ENCODE results near the gene SPDYE16. TPM values are rescaled to one million over a fixed set of nuclear protein-coding genes. Genes with fewer than 3 reads are reported as not detected.
A peak's percentile ranks its signal among the peaks of the same experiment; 100 is the strongest.
"Not testable (repeated sequence)": the region's sequence is repeated elsewhere in the genome, so short reads cannot be mapped to it uniquely, and the experiment has no call there.

SPDYE16 gene
- total and polyA plus RNA-seq, 9 donors = 0.11 to 1.7 (median 0.62) TPM

DNA sequence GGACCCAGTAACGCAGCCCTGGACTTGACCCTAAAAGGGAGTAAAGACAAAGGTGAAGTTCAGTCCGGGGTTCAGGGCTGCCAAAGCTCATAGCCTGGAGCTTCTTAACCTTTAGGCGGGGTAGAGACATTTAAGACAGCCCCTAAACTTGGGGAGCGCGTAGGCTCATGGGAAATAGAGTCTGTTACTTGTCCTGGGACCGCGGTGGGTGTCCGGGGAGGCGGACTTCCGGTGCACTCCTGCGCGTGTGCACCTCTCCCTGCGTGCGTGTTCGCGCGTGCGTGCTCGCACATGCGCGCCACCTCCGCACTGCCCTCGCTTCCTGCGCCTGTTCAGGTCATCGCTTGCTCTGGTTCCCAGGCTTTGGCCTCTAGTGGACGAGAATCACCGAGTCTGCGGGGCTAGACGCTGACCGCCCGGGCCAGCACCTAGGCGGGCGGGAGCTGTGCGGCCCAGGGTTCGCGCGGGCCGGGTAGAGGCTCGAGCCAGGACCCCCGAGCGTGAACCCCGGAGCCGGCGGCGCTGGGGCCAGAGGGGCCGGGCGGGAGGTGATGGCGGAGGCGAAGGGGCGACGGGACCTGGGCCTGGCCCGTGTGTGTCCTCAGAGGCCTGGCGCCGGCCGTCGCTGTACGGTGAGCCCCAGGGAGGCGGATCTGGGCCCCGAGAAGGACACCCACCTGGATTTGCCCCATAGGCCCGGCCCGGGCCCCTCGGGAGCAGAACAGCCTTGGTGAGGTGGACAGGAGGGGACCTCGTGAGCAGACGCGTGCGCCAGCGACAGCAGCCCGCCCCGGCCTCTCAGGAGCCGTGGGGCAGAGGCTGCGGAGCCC, 6.1 kb upstream of the SPDYE16 start:
- H3K36me3 ChIP-seq; H3K4me1 ChIP-seq (ENCODE audit: insufficient read depth); intact Hi-C loops (cut with DNase I); H3K27me3 ChIP-seq; H3K9me3 ChIP-seq: not testable (repeated sequence)
- Histone ChIP-seq H3K27ac (peak overlapping the region; percentile 9 to 74), H3K4me3 (peak overlapping the region; percentile 98)
- peak; percentile 86 to 91 (median 87) for DNase-seq
- TF ChIP-seq, protein P1, sequence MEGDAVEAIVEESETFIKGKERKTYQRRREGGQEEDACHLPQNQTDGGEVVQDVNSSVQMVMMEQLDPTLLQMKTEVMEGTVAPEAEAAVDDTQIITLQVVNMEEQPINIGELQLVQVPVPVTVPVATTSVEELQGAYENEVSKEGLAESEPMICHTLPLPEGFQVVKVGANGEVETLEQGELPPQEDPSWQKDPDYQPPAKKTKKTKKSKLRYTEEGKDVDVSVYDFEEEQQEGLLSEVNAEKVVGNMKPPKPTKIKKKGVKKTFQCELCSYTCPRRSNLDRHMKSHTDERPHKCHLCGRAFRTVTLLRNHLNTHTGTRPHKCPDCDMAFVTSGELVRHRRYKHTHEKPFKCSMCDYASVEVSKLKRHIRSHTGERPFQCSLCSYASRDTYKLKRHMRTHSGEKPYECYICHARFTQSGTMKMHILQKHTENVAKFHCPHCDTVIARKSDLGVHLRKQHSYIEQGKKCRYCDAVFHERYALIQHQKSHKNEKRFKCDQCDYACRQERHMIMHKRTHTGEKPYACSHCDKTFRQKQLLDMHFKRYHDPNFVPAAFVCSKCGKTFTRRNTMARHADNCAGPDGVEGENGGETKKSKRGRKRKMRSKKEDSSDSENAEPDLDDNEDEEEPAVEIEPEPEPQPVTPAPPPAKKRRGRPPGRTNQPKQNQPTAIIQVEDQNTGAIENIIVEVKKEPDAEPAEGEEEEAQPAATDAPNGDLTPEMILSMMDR (IDR thresholded peaks at IDR 0.05) = peak in 1 of 3 donors; percentile 15
- TF ChIP-seq POLR2A (IDR thresholded peaks at IDR 0.05) = peak; percentile 45
- WGBS, 3 donors = 0% methylated on average over 50 to 71 of the region's 71 CpGs

DNA sequence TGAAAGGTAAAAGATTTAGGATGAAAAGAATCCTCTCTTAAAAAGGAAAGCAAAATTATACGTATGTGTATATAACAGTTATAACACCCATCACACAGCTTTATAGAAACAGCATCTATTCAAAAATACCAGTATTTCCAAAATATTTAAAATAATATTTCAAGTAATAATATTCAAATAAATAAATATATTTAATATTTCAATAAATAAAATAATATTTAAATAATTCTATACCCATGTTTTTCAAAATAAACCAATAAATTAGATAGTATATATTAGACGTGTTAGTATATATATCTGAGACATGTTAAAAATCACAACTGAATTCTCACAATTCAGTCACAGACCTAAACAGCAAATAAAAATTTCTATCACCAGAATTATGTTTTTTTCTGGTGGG, 11.5 kb downstream of the SPDYE16 start:
- H3K9me3 ChIP-seq; H3K36me3 ChIP-seq; intact Hi-C loops (cut with DNase I); H3K4me1 ChIP-seq (ENCODE audit: insufficient read depth); H3K27me3 ChIP-seq; H3K4me3 ChIP-seq; DNase-seq; H3K27ac ChIP-seq: not testable (repeated sequence)
- 72 to 92% methylated on average over 2 of the region's 2 CpGs; no CpG with 5 or more reads in 1 of the 3 donors for WGBS, 3 donors

DNA sequence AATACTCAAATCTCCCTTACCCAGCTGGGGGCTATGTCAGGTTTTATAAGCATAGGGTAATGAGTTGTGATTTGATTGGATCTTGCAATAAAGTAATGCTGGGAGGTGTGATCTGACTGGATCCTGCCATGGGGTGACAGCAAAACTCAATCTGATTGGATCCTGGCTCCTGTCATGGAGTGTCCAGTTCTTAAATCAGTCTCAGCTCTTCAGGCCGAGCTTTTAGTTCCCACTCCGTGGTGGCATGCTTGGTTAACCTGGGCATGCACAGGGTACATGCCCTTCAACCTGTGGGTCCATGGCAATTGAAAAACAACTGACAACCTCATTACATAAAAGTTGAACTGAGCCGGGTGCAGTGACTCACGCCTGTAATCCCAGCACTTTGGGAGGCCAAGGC, 16.9 kb downstream of the SPDYE16 start:
- H3K36me3 ChIP-seq; H3K4me1 ChIP-seq (ENCODE audit: insufficient read depth); DNase-seq; intact Hi-C loops (cut with DNase I); H3K27me3 ChIP-seq; H3K27ac ChIP-seq; H3K4me3 ChIP-seq; H3K9me3 ChIP-seq: not testable (repeated sequence)
- 82 to 83% methylated on average over 1 to 2 of the region's 4 CpGs; no CpG with 5 or more reads in 1 of the 3 donors for WGBS, 3 donors

GRCh38 chr7:76516932-76517331, 26.2 kb downstream of the SPDYE16 start:
- H3K4me3 ChIP-seq; H3K4me1 ChIP-seq (ENCODE audit: insufficient read depth); H3K9me3 ChIP-seq; DNase-seq; H3K27ac ChIP-seq; H3K36me3 ChIP-seq; intact Hi-C loops (cut with DNase I); H3K27me3 ChIP-seq: not testable (repeated sequence)
- 94% methylated on average over 6 of the region's 6 CpGs; no CpG with 5 or more reads in 2 of the 3 donors for WGBS, 3 donors

- no peak overlapping the region for H3K4me3 ChIP-seq
- H3K27ac ChIP-seq = no peak overlapping the region
- WGBS, 3 donors = 0 to 4% methylated on average over 12 to 32 of the region's 32 CpGs; no CpG with 5 or more reads in 1 of the 3 donors
- H3K36me3 ChIP-seq = no peaks in the 10 kb centered on the region
- peak in 3 of 5 donors; percentile 45 to 80 (median 48) for DNase-seq
- no peaks in the 10 kb centered on the region for H3K9me3 ChIP-seq
- TF ChIP-seq, protein P1 (IDR thresholded peaks at IDR 0.05) = peak in 2 of 3 donors; percentile 34 to 60
- TF ChIP-seq EP300 (IDR thresholded peaks at IDR 0.05) (no peak), POLR2A (IDR thresholded peaks at IDR 0.05) (no peak)
- no peaks in the 10 kb centered on the region for H3K27me3 ChIP-seq
- intact Hi-C loops (cut with DNase I) = no loop called here
- peaks cover 5% of the 10 kb centered on the region for H3K4me1 ChIP-seq (ENCODE audit: insufficient read depth)
These were observed 27.1 kb downstream of the SPDYE16 start for GRCh38 chr7:76515999-76516443.
